ENCODE data around the gene SPEM1. TPM values are rescaled to one million over a fixed set of nuclear protein-coding genes. Genes with fewer than 3 reads are reported as not detected.

SPEM1 gene
- total and polyA plus RNA-seq, 2 of the 13 experiments (the other 11 are each of a cell fraction or from before 2014, with no cell fraction given), result not detected

- TF ChIP-seq, protein P1, sequence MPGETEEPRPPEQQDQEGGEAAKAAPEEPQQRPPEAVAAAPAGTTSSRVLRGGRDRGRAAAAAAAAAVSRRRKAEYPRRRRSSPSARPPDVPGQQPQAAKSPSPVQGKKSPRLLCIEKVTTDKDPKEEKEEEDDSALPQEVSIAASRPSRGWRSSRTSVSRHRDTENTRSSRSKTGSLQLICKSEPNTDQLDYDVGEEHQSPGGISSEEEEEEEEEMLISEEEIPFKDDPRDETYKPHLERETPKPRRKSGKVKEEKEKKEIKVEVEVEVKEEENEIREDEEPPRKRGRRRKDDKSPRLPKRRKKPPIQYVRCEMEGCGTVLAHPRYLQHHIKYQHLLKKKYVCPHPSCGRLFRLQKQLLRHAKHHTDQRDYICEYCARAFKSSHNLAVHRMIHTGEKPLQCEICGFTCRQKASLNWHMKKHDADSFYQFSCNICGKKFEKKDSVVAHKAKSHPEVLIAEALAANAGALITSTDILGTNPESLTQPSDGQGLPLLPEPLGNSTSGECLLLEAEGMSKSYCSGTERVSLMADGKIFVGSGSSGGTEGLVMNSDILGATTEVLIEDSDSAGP (CRISPR knock-in tag; IDR thresholded peaks at IDR 0.05; ENCODE audit: borderline replicate concordance), result no peak
- TF ChIP-seq ZNF614 (CRISPR knock-in tag; IDR thresholded peaks at IDR 0.05; ENCODE audit: borderline replicate concordance) (0 out of 2 replicates have a peak, but pooled peaks have one; percentile 7), ZNF670 (CRISPR knock-in tag; IDR thresholded peaks at IDR 0.05; ENCODE audit: borderline replicate concordance) (no peak), HDAC2 (CRISPR knock-in tag; IDR thresholded peaks at IDR 0.05) (no peak), SMC3 (IDR thresholded peaks at IDR 0.05; ENCODE audit: low read length) (no peak), ZBTB7A (CRISPR knock-in tag; IDR thresholded peaks at IDR 0.05) (0 out of 2 replicates have a peak, but pooled peaks have one; percentile 23), PAX8 (CRISPR knock-in tag; IDR thresholded peaks at IDR 0.05; ENCODE audit: borderline replicate concordance) (peak; percentile 79; the same call in 1 of the 2 replicates), DBP (CRISPR knock-in tag; IDR thresholded peaks at IDR 0.05; ENCODE audit: not compliant biosample characterization) (no peak), TAF15 (IDR thresholded peaks at IDR 0.05; ENCODE audit: low read depth, low read length, poor library complexity, severe bottlenecking) (no peak), ZZZ3 (CRISPR knock-in tag; IDR thresholded peaks at IDR 0.05; ENCODE audit: borderline replicate concordance) (peak; percentile 46; the same call in 1 of the 2 replicates), FOXJ3 (CRISPR knock-in tag; IDR thresholded peaks at IDR 0.05; ENCODE audit: borderline replicate concordance) (no peak), SP1 (IDR thresholded peaks at IDR 0.05) (no peak), SP1 (CRISPR knock-in tag; IDR thresholded peaks at IDR 0.05) (peak; percentile 48; the same call in 1 of the 2 replicates), ZNF256 (CRISPR knock-in tag; conservative IDR thresholded peaks at IDR 0.05) (no peak), KDM2A (CRISPR knock-in tag; IDR thresholded peaks at IDR 0.05; ENCODE audit: borderline replicate concordance, low read depth) (0 out of 2 replicates have a peak, but pooled peaks have one; percentile 32), BCL6 (CRISPR knock-in tag; IDR thresholded peaks at IDR 0.05) (0 out of 2 replicates have a peak, but pooled peaks have one; percentile 21)
- TF ChIP-seq, protein P2, sequence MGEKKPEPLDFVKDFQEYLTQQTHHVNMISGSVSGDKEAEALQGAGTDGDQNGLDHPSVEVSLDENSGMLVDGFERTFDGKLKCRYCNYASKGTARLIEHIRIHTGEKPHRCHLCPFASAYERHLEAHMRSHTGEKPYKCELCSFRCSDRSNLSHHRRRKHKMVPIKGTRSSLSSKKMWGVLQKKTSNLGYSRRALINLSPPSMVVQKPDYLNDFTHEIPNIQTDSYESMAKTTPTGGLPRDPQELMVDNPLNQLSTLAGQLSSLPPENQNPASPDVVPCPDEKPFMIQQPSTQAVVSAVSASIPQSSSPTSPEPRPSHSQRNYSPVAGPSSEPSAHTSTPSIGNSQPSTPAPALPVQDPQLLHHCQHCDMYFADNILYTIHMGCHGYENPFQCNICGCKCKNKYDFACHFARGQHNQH (CRISPR knock-in tag; IDR thresholded peaks at IDR 0.05), result peak; percentile 17; the same call in 1 of the 2 replicates
- TF ChIP-seq, protein P3, sequence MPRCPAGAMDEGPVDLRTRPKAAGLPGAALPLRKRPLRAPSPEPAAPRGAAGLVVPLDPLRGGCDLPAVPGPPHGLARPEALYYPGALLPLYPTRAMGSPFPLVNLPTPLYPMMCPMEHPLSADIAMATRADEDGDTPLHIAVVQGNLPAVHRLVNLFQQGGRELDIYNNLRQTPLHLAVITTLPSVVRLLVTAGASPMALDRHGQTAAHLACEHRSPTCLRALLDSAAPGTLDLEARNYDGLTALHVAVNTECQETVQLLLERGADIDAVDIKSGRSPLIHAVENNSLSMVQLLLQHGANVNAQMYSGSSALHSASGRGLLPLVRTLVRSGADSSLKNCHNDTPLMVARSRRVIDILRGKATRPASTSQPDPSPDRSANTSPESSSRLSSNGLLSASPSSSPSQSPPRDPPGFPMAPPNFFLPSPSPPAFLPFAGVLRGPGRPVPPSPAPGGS (CRISPR knock-in tag; IDR thresholded peaks at IDR 0.05), result no peak
- TF ChIP-seq, protein P4, sequence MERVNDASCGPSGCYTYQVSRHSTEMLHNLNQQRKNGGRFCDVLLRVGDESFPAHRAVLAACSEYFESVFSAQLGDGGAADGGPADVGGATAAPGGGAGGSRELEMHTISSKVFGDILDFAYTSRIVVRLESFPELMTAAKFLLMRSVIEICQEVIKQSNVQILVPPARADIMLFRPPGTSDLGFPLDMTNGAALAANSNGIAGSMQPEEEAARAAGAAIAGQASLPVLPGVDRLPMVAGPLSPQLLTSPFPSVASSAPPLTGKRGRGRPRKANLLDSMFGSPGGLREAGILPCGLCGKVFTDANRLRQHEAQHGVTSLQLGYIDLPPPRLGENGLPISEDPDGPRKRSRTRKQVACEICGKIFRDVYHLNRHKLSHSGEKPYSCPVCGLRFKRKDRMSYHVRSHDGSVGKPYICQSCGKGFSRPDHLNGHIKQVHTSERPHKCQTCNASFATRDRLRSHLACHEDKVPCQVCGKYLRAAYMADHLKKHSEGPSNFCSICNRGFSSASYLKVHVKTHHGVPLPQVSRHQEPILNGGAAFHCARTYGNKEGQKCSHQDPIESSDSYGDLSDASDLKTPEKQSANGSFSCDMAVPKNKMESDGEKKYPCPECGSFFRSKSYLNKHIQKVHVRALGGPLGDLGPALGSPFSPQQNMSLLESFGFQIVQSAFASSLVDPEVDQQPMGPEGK (CRISPR knock-in tag; IDR thresholded peaks at IDR 0.05), result peak; percentile 71
- TF ChIP-seq, protein P5, sequence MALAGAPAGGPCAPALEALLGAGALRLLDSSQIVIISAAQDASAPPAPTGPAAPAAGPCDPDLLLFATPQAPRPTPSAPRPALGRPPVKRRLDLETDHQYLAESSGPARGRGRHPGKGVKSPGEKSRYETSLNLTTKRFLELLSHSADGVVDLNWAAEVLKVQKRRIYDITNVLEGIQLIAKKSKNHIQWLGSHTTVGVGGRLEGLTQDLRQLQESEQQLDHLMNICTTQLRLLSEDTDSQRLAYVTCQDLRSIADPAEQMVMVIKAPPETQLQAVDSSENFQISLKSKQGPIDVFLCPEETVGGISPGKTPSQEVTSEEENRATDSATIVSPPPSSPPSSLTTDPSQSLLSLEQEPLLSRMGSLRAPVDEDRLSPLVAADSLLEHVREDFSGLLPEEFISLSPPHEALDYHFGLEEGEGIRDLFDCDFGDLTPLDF (CRISPR knock-in tag; IDR thresholded peaks at IDR 0.05), result no peak
Measured at GRCh38 chr17:7393613-7394451, 26.3 kb upstream of the SPEM1 start (continued).
